ENCODE data around the gene NT5DC3.

GRCh38 chr12:103857164-103857563 is 16.1 kb upstream of the NT5DC3 start:
- TF ChIP-seq POLR2A (IDR thresholded peaks at IDR 0.05) (no peak), CTCF (IDR thresholded peaks at IDR 0.05) (no peak)

Measured in testis (tissue), 2 donors.